Measurements from ENCODE around the gene TLK1. TPM values are rescaled to one million over a fixed set of nuclear protein-coding genes. Genes with fewer than 3 reads are reported as not detected.
A peak's percentile ranks its signal among the peaks of the same experiment; 100 is the strongest.

TLK1 gene
- total and polyA plus RNA-seq, 9 of the 15 experiments (the other 6 are each of a cell fraction or from before 2014, with no cell fraction given), result 20.2 to 101 (median 40.5) TPM

- TF ChIP-seq, protein P1, sequence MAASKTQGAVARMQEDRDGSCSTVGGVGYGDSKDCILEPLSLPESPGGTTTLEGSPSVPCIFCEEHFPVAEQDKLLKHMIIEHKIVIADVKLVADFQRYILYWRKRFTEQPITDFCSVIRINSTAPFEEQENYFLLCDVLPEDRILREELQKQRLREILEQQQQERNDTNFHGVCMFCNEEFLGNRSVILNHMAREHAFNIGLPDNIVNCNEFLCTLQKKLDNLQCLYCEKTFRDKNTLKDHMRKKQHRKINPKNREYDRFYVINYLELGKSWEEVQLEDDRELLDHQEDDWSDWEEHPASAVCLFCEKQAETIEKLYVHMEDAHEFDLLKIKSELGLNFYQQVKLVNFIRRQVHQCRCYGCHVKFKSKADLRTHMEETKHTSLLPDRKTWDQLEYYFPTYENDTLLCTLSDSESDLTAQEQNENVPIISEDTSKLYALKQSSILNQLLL (CRISPR knock-in tag; IDR thresholded peaks at IDR 0.05; ENCODE audit: borderline replicate concordance), result no peak
- TF ChIP-seq MTF1 (CRISPR knock-in tag; IDR thresholded peaks at IDR 0.05; ENCODE audit: borderline replicate concordance) (no peak), ZNF639 (CRISPR knock-in tag; conservative IDR thresholded peaks at IDR 0.05 in 1 of 2, IDR thresholded peaks at IDR 0.05 in 1 of 2) (no peak), NFIC (IDR thresholded peaks at IDR 0.05) (no peak; the same call in 1 of the 2 replicates), KLF13 (tag; IDR thresholded peaks at IDR 0.05; ENCODE audit: borderline replicate concordance, low read depth) (no peak), RB1 (IDR thresholded peaks at IDR 0.05; ENCODE audit: low read depth) (peak; percentile 79), SPI1 (IDR thresholded peaks at IDR 0.05; ENCODE audit: borderline replicate concordance, low read depth, low read length) (no peak), KDM4B (IDR thresholded peaks at IDR 0.05; ENCODE audit: borderline replicate concordance in 2 of 2, low read depth in 1 of 2) (0 out of 4 replicates have a peak, but pooled peaks of 1 of the 2 experiments have one; percentile 34), TBP (optimal IDR thresholded peaks at IDR 0.05; ENCODE audit: low read depth, low read length) (no peak), OTX1 (CRISPR knock-in tag; IDR thresholded peaks at IDR 0.05) (peak; percentile 92), PTBP1 (IDR thresholded peaks at IDR 0.05; ENCODE audit: low read depth, low read length) (0 out of 2 replicates have a peak, but pooled peaks have one; percentile 10), SRSF3 (IDR thresholded peaks at IDR 0.05; ENCODE audit: insufficient read depth, low read length) (no peak; the same call in 1 of the 2 replicates), ADNP (tag; IDR thresholded peaks at IDR 0.05) (no peak), MLX (CRISPR knock-in tag; conservative IDR thresholded peaks at IDR 0.05) (no peak; a peak in 1 of 4 replicates)
- TF ChIP-seq, protein P2, sequence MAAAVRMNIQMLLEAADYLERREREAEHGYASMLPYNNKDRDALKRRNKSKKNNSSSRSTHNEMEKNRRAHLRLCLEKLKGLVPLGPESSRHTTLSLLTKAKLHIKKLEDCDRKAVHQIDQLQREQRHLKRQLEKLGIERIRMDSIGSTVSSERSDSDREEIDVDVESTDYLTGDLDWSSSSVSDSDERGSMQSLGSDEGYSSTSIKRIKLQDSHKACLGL (CRISPR knock-in tag; IDR thresholded peaks at IDR 0.05; ENCODE audit: borderline replicate concordance, poor library complexity, severe bottlenecking), result no peak
- TF ChIP-seq, protein P3, sequence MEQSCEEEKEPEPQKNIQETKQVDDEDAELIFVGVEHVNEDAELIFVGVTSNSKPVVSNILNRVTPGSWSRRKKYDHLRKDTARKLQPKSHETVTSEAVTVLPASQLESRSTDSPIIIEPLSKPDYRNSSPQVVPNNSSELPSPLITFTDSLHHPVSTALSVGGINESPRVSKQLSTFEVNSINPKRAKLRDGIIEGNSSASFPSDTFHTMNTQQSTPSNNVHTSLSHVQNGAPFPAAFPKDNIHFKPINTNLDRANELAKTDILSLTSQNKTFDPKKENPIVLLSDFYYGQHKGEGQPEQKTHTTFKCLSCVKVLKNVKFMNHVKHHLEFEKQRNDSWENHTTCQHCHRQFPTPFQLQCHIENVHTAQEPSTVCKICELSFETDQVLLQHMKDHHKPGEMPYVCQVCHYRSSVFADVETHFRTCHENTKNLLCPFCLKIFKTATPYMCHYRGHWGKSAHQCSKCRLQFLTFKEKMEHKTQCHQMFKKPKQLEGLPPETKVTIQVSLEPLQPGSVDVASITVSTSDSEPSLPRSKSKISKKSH (CRISPR knock-in tag; IDR thresholded peaks at IDR 0.05), result no peak
- TF ChIP-seq, protein P4, sequence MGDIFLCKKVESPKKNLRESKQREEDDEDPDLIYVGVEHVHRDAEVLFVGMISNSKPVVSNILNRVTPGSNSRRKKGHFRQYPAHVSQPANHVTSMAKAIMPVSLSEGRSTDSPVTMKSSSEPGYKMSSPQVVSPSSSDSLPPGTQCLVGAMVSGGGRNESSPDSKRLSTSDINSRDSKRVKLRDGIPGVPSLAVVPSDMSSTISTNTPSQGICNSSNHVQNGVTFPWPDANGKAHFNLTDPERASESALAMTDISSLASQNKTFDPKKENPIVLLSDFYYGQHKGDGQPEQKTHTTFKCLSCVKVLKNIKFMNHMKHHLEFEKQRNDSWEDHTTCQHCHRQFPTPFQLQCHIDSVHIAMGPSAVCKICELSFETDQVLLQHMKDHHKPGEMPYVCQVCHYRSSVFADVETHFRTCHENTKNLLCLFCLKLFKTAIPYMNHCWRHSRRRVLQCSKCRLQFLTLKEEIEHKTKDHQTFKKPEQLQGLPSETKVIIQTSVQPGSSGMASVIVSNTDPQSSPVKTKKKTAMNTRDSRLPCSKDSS (IDR thresholded peaks at IDR 0.05; ENCODE audit: low read depth, partially characterized antibody), result no peak
Observed at GRCh38 chr2:171160119-171160955, at the start of gene TLK1 (continued).

Measured in K562 (cell line).